ENCODE measurements around the gene CDK11B.

DNA sequence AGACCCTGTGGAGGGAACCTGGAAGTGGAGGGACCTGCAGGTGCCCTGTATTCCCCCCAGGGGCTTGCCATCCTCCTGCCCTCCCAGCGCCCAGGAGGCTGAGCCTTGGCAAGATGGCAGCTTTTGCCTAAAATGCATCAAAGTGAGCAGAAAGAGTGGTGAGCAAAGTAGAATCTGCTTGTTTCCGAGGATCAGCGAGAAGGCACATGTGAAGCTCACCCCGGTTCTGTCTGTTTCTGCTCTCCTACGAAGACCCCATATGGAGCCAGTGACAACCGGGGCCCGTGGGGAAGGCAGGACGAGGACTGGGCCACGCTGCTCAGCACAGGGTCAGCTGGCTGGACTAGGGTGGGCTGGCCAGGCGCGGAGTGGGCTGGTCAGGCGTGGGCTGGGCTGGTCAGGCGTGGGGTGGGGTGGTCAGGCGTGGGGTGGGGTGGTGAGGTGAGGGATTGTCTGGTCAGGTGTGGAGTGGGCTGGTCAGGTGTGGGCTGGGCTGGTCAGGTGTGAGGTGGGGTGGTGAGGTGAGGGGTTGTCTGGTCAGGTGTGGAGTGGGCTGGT, 53.7 kb downstream of the CDK11B start:
- TF ChIP-seq CTCF (IDR thresholded peaks at IDR 0.05), result no peak
- TF ChIP-seq EP300 (IDR thresholded peaks at IDR 0.05), result no peak
- no peak for TF ChIP-seq POLR2A (IDR thresholded peaks at IDR 0.05)

Data from ovary (tissue), 3 donors.